HK-2 (cell line): Measurements from ENCODE around the gene MEX3A.
A peak's percentile ranks its signal among the peaks of the same experiment; 100 is the strongest.
"Not testable (repeated sequence)": the region's sequence is repeated elsewhere in the genome, so short reads cannot be mapped to it uniquely, and the experiment has no call there.

Source experiments
- DNase-seq: peaks from one replicate; pipeline ENCODE4 v3.0.0-alpha.2; 2018; ENCODE audit not compliant: unreplicated experiment

Gene MEX3A

GRCh38 chr1:156055281-156056048, 26.8 kb downstream of the MEX3A start:
- no peak for DNase-seq

- DNase-seq = peak; percentile 98
Measured at GRCh38 chr1:156054500-156055280, 27.6 kb downstream of the MEX3A start, which contains the start of gene LAMTOR2. TSS of gene LAMTOR2 (plus strand) at chr1:156054782. CDS start at chr1:156054890, 108 bp downstream.

GRCh38 chr1:156053768-156054499, 28.3 kb downstream of the MEX3A start, which contains the start of gene UBQLN4:
TSS of gene UBQLN4 (minus strand) at chr1:156053798. CDS start at chr1:156053701, 97 bp downstream.
- DNase-seq = peak; percentile 88

- DNase-seq = peak; percentile 58
Measured at GRCh38 chr1:156052862-156053767, 29.1 kb downstream of the MEX3A start.

- no peak for DNase-seq
Measured at GRCh38 chr1:156051011-156051725, 31.1 kb downstream of the MEX3A start.

- DNase-seq = no peak
Measured at GRCh38 chr1:156050376-156050775, 31.9 kb downstream of the MEX3A start.

GRCh38 chr1:156048663-156049258, 33.5 kb downstream of the MEX3A start:
- no peak for DNase-seq

GRCh38 chr1:156045076-156045475, 37.2 kb downstream of the MEX3A start:
- DNase-seq = no peak

- no peak for DNase-seq
Measured at GRCh38 chr1:156042828-156043227, 39.4 kb downstream of the MEX3A start.

GRCh38 chr1:156034991-156035390, 47.3 kb downstream of the MEX3A start:
- DNase-seq = not testable (repeated sequence)

GRCh38 chr1:156033011-156033410, 49.3 kb downstream of the MEX3A start:
- no peak for DNase-seq

GRCh38 chr1:156026588-156026987, 55.7 kb downstream of the MEX3A start:
- no peak for DNase-seq

GRCh38 chr1:156025876-156026275, 56.4 kb downstream of the MEX3A start:
- DNase-seq = no peak

- DNase-seq = no peak
Measured at GRCh38 chr1:156024801-156025200, 57.5 kb downstream of the MEX3A start.
